Gastrocnemius medialis (tissue), 4 donors: ENCODE results near the gene CACNA2D3. TPM values are rescaled to one million over a fixed set of nuclear protein-coding genes. Genes with fewer than 3 reads are reported as not detected.

Source experiments
- ATAC-seq, 2 donors: fragments of 150-250 bp; one replicate each; pipeline ENCODE4 v1.9.1; 2016
- DNase-seq, 2 donors: peaks; one replicate each; pipeline ENCODE4 v3.0.0-alpha.2; 2019
- H3K27ac ChIP-seq, 4 donors: fragments of 200-600 bp; sonication (generic); 1 replicate in 1 of 4; 2 replicates in 3 of 4; pipeline ENCODE4 v1.5.1; 2016 to 2018; ENCODE audit warnings: mild to moderate bottlenecking in 2 of 4, moderate library complexity in 1 of 4
- H3K27me3 ChIP-seq, 3 donors: fragments of 200-600 bp; sonication (generic) in 2 of 3; 1 replicate in 1 of 3; 2 replicates in 2 of 3; pipeline versions ENCODE4 v1.5.1 to v1.6.0; 2016 to 2019; ENCODE audit warnings: mild to moderate bottlenecking in 1 of 3, moderate library complexity in 1 of 3
- H3K36me3 ChIP-seq, 2 donors: fragments of 200-600 bp; sonication (generic) in 1 of 2; one replicate each; pipeline ENCODE4 v1.5.1; 2017 to 2018
- H3K4me1 ChIP-seq, 2 donors: fragments of 200-600 bp; sonication (generic) in 1 of 2; one replicate each; pipeline ENCODE4 v1.5.1; 2016 to 2017; ENCODE audit warnings: mild to moderate bottlenecking in 2 of 2
- H3K4me3 ChIP-seq, 4 donors: fragments of 200-600 bp; sonication (generic) in 3 of 4; 1 replicate in 1 of 4; 2 replicates in 3 of 4; pipeline ENCODE4 v1.5.1; 2016 to 2019; ENCODE audit warnings: mild to moderate bottlenecking in 2 of 4
- H3K9me3 ChIP-seq, 3 donors: fragments of 200-600 bp; sonication (generic) in 2 of 3; 1 replicate in 1 of 3; 2 replicates in 2 of 3; pipeline ENCODE4 v1.5.1; 2016 to 2019
- POLR2A ChIP-seq, 2 donors: fragments of 450-650 bp; IDR thresholded peaks; one replicate each; pipeline ENCODE4 v1.6.1; 2017; ENCODE audit warnings: antibody characterized with exemption in 2 of 2, mild to moderate bottlenecking in 2 of 2, moderate library complexity in 2 of 2
- in situ Hi-C, 4 donors: fragments of 200-750 bp; cut with MboI; loops; one replicate each; pipeline versions ENCODE4 v1.15.0 to v1.8.0; 2017; ENCODE audit warnings: low sequenced_read_pairs in 4 of 4
- intact Hi-C: fragments of 100-400 bp; cut with DNase I; formaldehyde crosslinking; loops from one replicate; pipeline ENCODE4 v1.15.1; 2023; ENCODE audit warnings: low total_unique reads
- total RNA-seq, 4 donors: library from RNA; depleted of rRNA; stranded (reverse); fragments of >200 nt; gene quantifications; one replicate each; pipeline versions ENCODE4 v1.1.0 to v1.2.3, GENCODE V29; 2016
- TF ChIP-seq, protein P1 (sequence below), 5 experiments: fragments of 450-650 bp in 3 of 5; fragments of 200-600 bp in 2 of 5; sonication (generic) in 2 of 5; IDR thresholded peaks in 4 of 5; conservative IDR thresholded peaks in 1 of 5; 1 replicate in 4 of 5; 2 replicates in 1 of 5; pipeline ENCODE4 v1.5.1; 2016 to 2019; ENCODE audit warnings: antibody characterized with exemption in 5 of 5, mild to moderate bottlenecking in 3 of 5, moderate library complexity in 3 of 5

The CACNA2D3 gene
- total RNA-seq, 4 donors from 2014 or later: 4.7 to 14.4 (median 7.1) TPM

- ATAC-seq: no peak
Measured at GRCh38 chr3:54169524-54169923, 47.2 kb downstream of the CACNA2D3 start.

GRCh38 chr3:54171509-54171908 is 49.2 kb downstream of the CACNA2D3 start:
- no peak overlapping the region for H3K4me3 ChIP-seq
- TF ChIP-seq, protein P1, sequence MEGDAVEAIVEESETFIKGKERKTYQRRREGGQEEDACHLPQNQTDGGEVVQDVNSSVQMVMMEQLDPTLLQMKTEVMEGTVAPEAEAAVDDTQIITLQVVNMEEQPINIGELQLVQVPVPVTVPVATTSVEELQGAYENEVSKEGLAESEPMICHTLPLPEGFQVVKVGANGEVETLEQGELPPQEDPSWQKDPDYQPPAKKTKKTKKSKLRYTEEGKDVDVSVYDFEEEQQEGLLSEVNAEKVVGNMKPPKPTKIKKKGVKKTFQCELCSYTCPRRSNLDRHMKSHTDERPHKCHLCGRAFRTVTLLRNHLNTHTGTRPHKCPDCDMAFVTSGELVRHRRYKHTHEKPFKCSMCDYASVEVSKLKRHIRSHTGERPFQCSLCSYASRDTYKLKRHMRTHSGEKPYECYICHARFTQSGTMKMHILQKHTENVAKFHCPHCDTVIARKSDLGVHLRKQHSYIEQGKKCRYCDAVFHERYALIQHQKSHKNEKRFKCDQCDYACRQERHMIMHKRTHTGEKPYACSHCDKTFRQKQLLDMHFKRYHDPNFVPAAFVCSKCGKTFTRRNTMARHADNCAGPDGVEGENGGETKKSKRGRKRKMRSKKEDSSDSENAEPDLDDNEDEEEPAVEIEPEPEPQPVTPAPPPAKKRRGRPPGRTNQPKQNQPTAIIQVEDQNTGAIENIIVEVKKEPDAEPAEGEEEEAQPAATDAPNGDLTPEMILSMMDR (IDR thresholded peaks at IDR 0.05 in 4 of 5, conservative IDR thresholded peaks at IDR 0.05 in 1 of 5): no peak
- no peak for TF ChIP-seq POLR2A (IDR thresholded peaks at IDR 0.05)
- in situ Hi-C loops: no loop called here

More at GRCh38 chr3:54169524-54169923, 47.2 kb downstream of the CACNA2D3 start:
- no peak for DNase-seq
- intact Hi-C loops: no loop called here
- TF ChIP-seq, protein P1 (IDR thresholded peaks at IDR 0.05 in 4 of 5, conservative IDR thresholded peaks at IDR 0.05 in 1 of 5): no peak
- no peak for TF ChIP-seq POLR2A (IDR thresholded peaks at IDR 0.05)
- Histone ChIP-seq H3K9me3 (no peaks in the 10 kb centered on the region), H3K27me3 (no peaks in the 10 kb centered on the region), H3K27ac (no peak overlapping the region), H3K4me1 (peaks cover 11 to 19% of the 10 kb centered on the region in 2 donors), H3K36me3 (no peaks in the 10 kb centered on the region), H3K4me3 (no peak overlapping the region)
- in situ Hi-C loops: no loop called here

DNA sequence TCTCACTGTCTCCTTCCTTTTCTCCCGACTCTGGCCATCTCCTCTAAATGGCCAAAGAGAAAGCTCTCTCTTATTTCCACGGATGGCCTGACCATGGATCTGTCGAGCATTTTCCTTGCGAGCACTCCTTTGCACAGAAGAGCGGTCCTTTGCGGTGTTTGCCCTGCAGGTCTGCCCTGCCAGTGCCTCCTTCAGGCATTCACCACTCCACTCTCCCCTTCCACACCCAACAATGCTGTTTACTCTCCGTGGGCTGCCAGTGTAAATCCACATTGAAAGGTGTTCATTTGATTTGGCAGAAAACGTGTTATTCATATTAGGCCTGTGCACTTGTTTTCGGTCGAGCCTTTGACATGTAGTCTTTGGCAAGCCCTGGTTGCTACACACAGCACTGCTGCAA is 49.6 kb downstream of the CACNA2D3 start:
- TF ChIP-seq, protein P1 (IDR thresholded peaks at IDR 0.05 in 4 of 5, conservative IDR thresholded peaks at IDR 0.05 in 1 of 5): no peak
- no peak for TF ChIP-seq POLR2A (IDR thresholded peaks at IDR 0.05)
- Histone ChIP-seq H3K27me3 (no peaks in the 10 kb centered on the region), H3K4me1 (peaks cover 4 to 12% of the 10 kb centered on the region in 2 donors), H3K4me3 (no peak overlapping the region), H3K27ac (no peak overlapping the region), H3K36me3 (no peaks in the 10 kb centered on the region), H3K9me3 (no peaks in the 10 kb centered on the region)
- DNase-seq (no peak), ATAC-seq (no peak)
- intact Hi-C loops (no loop called here), in situ Hi-C loops (no loop called here)

More at GRCh38 chr3:54171509-54171908, 49.2 kb downstream of the CACNA2D3 start:
- ATAC-seq (no peak), DNase-seq (no peak)
- peaks cover 5 to 12% of the 10 kb centered on the region in 2 donors for H3K4me1 ChIP-seq
- intact Hi-C loops: no loop called here
- no peaks in the 10 kb centered on the region for H3K27me3 ChIP-seq
- H3K36me3 ChIP-seq: no peaks in the 10 kb centered on the region
- no peaks in the 10 kb centered on the region for H3K9me3 ChIP-seq
- H3K27ac ChIP-seq: no peak overlapping the region

GRCh38 chr3:54173371-54173770 is 51.0 kb downstream of the CACNA2D3 start:
- DNase-seq: no peak
- intact Hi-C loops: no loop called here
- no peak for ATAC-seq
- Histone ChIP-seq H3K36me3 (no peaks in the 10 kb centered on the region), H3K4me1 (peaks cover 2 to 4% of the 10 kb centered on the region in 2 donors), H3K9me3 (no peaks in the 10 kb centered on the region), H3K4me3 (no peak overlapping the region), H3K27me3 (no peaks in the 10 kb centered on the region), H3K27ac (no peak overlapping the region)
- in situ Hi-C loops: no loop called here
- TF ChIP-seq, protein P1 (IDR thresholded peaks at IDR 0.05 in 4 of 5, conservative IDR thresholded peaks at IDR 0.05 in 1 of 5): no peak
- no peak for TF ChIP-seq POLR2A (IDR thresholded peaks at IDR 0.05)

DNA sequence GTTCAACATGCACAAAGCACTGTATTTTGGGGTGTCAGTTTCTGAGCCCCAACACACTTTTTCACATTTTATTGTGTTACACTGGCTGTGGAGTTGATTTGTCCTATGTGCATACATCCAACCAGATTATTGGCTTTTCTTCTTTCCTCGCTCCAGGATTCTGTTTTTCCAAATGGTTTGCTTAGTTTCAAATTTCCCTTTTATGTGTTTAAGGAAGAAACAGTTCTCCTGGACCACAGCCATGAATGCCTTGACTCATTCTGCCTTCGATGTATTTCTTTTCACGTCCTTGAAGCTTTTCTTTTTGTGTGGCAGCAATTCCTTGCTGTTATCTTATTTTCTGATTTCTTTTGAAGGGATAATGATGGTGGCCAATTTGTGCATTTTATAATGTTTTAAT is 53.8 kb downstream of the CACNA2D3 start:
- in situ Hi-C loops (no loop called here), intact Hi-C loops (no loop called here)
- Histone ChIP-seq H3K4me1 (peaks cover 2 to 4% of the 10 kb centered on the region in 2 donors), H3K27me3 (no peaks in the 10 kb centered on the region), H3K9me3 (no peaks in the 10 kb centered on the region), H3K36me3 (no peaks in the 10 kb centered on the region), H3K27ac (no peak overlapping the region), H3K4me3 (no peak overlapping the region)
- TF ChIP-seq, protein P1 (IDR thresholded peaks at IDR 0.05 in 4 of 5, conservative IDR thresholded peaks at IDR 0.05 in 1 of 5): no peak
- no peak for TF ChIP-seq POLR2A (IDR thresholded peaks at IDR 0.05)
- no peak for DNase-seq
- ATAC-seq: no peak
